ENCODE measurements around the gene BPIFB6.
A peak's percentile ranks its signal among the peaks of the same experiment; 100 is the strongest.

The BPIFB6 gene

GRCh38 chr20:33002087-33002808 is 29.2 kb upstream of the BPIFB6 start:
- Histone ChIP-seq H3K4me3 (ENCODE audit: low read depth, low read length) (no peak overlapping the region), H3K4me1 (ENCODE audit: control insufficient read depth, insufficient read depth, low read length) (no peaks in the 10 kb centered on the region), H3K9me3 (ENCODE audit: control insufficient read depth, insufficient read depth, low read depth, low read length) (no peaks in the 10 kb centered on the region), H3K36me3 (ENCODE audit: control insufficient read depth in 2 of 2, insufficient read depth in 1 of 2, low read length in 2 of 2) (no peaks in the 10 kb centered on the region), H3K27ac (ENCODE audit: extremely low read depth, low read depth, low read length) (no peak overlapping the region)
- POLR2A ChIA-PET: no interaction called here
- TF ChIP-seq ZNF747 (tag by site-specific recombination; IDR thresholded peaks at IDR 0.05) (no peak), ZNF121 (tag by site-specific recombination; IDR thresholded peaks at IDR 0.05) (no peak), KLF7 (tag by site-specific recombination; IDR thresholded peaks at IDR 0.05; ENCODE audit: borderline replicate concordance) (no peak), ZNF677 (tag by site-specific recombination; IDR thresholded peaks at IDR 0.05) (no peak), ZNF146 (tag by site-specific recombination; IDR thresholded peaks at IDR 0.05) (no peak), ZNF138 (tag by site-specific recombination; IDR thresholded peaks at IDR 0.05; ENCODE audit: borderline replicate concordance) (no peak), SCRT2 (tag by site-specific recombination; IDR thresholded peaks at IDR 0.05) (peak; percentile 87), TCF7L2 (IDR thresholded peaks at IDR 0.05; ENCODE audit: borderline replicate concordance, low read depth, low read length) (no peak), ZNF560 (tag by site-specific recombination; IDR thresholded peaks at IDR 0.05; ENCODE audit: borderline replicate concordance) (no peak), ZNF366 (tag by site-specific recombination; conservative IDR thresholded peaks at IDR 0.05) (peak; percentile 36; the same call in 1 of the 2 replicates), ZNF324 (tag by site-specific recombination; IDR thresholded peaks at IDR 0.05) (no peak), OVOL3 (tag by site-specific recombination; IDR thresholded peaks at IDR 0.05) (no peak), ZNF621 (tag by site-specific recombination; IDR thresholded peaks at IDR 0.05) (no peak), GLI2 (tag by site-specific recombination; IDR thresholded peaks at IDR 0.05; ENCODE audit: borderline replicate concordance, low read depth) (no peak), INSM2 (tag by site-specific recombination; IDR thresholded peaks at IDR 0.05) (no peak), SCRT1 (tag by site-specific recombination; IDR thresholded peaks at IDR 0.05; ENCODE audit: borderline replicate concordance) (peak; percentile 52; the same call in 1 of the 2 replicates)
- CTCF ChIA-PET: no interaction called here

GRCh38 chr20:33004141-33004751 is 27.2 kb upstream of the BPIFB6 start, which contains the start of gene SUN5:
Gene SUN5, minus strand, starts transcription at chr20:33004433. Its CDS starts 93 bp downstream, at chr20:33004340.
- Histone ChIP-seq H3K36me3 (ENCODE audit: control insufficient read depth in 2 of 2, insufficient read depth in 1 of 2, low read length in 2 of 2) (no peaks in the 10 kb centered on the region), H3K4me3 (ENCODE audit: low read depth, low read length) (no peak within 1 kb of the TSS), H3K9me3 (ENCODE audit: control insufficient read depth, insufficient read depth, low read depth, low read length) (no peaks in the 10 kb centered on the region), H3K4me1 (ENCODE audit: control insufficient read depth, insufficient read depth, low read length) (no peaks in the 10 kb centered on the region), H3K27ac (ENCODE audit: extremely low read depth, low read depth, low read length) (no peak within 1 kb of the TSS)
- no peak for TF ChIP-seq ZNF521 (tag by site-specific recombination; IDR thresholded peaks at IDR 0.05)
- CTCF ChIA-PET: interaction anchor here (0.7 to 1.5 kb wide), 4 partner anchors 12 to 212 kb away, joined by 3 to 5 read pairs (median 4); no protein-coding TSS in a partner anchor
- POLR2A ChIA-PET: no interaction called here

GRCh38 chr20:33005132-33005566 is 26.3 kb upstream of the BPIFB6 start:
- H3K4me1 ChIP-seq (ENCODE audit: control insufficient read depth, insufficient read depth, low read length): no peaks in the 10 kb centered on the region
- no peaks in the 10 kb centered on the region for H3K9me3 ChIP-seq (ENCODE audit: control insufficient read depth, insufficient read depth, low read depth, low read length)
- ChIA-PET POLR2A (no interaction called here), CTCF (interaction anchor here (0.6 to 1.5 kb wide), 3 partner anchors 18 to 181 kb away, joined by 3 to 5 read pairs (median 4); no protein-coding TSS in a partner anchor)
- H3K4me3 ChIP-seq (ENCODE audit: low read depth, low read length): no peak overlapping the region
- H3K36me3 ChIP-seq (ENCODE audit: control insufficient read depth in 2 of 2, insufficient read depth in 1 of 2, low read length in 2 of 2): no peaks in the 10 kb centered on the region
- no peak overlapping the region for H3K27ac ChIP-seq (ENCODE audit: extremely low read depth, low read depth, low read length)
- TF ChIP-seq ZFP41 (tag by site-specific recombination; IDR thresholded peaks at IDR 0.05; ENCODE audit: borderline replicate concordance) (no peak), ZNF518A (tag by site-specific recombination; conservative IDR thresholded peaks at IDR 0.05; ENCODE audit: low read depth) (no peak), ZBTB17 (tag by site-specific recombination; IDR thresholded peaks at IDR 0.05) (no peak), BCL11B (tag by site-specific recombination; IDR thresholded peaks at IDR 0.05; ENCODE audit: low read depth) (no peak)
